ENCODE data around the gene ZFAND4.

Gene ZFAND4

GRCh38 chr10:45592926-45593325, 79.6 kb downstream of the ZFAND4 start:
- TF ChIP-seq, protein P1, sequence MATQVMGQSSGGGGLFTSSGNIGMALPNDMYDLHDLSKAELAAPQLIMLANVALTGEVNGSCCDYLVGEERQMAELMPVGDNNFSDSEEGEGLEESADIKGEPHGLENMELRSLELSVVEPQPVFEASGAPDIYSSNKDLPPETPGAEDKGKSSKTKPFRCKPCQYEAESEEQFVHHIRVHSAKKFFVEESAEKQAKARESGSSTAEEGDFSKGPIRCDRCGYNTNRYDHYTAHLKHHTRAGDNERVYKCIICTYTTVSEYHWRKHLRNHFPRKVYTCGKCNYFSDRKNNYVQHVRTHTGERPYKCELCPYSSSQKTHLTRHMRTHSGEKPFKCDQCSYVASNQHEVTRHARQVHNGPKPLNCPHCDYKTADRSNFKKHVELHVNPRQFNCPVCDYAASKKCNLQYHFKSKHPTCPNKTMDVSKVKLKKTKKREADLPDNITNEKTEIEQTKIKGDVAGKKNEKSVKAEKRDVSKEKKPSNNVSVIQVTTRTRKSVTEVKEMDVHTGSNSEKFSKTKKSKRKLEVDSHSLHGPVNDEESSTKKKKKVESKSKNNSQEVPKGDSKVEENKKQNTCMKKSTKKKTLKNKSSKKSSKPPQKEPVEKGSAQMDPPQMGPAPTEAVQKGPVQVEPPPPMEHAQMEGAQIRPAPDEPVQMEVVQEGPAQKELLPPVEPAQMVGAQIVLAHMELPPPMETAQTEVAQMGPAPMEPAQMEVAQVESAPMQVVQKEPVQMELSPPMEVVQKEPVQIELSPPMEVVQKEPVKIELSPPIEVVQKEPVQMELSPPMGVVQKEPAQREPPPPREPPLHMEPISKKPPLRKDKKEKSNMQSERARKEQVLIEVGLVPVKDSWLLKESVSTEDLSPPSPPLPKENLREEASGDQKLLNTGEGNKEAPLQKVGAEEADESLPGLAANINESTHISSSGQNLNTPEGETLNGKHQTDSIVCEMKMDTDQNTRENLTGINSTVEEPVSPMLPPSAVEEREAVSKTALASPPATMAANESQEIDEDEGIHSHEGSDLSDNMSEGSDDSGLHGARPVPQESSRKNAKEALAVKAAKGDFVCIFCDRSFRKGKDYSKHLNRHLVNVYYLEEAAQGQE (IDR thresholded peaks at IDR 0.05; ENCODE audit: low read depth): no peak
- TF ChIP-seq ZBTB7A (IDR thresholded peaks at IDR 0.05; ENCODE audit: low read depth) (no peak), YY1 (IDR thresholded peaks at IDR 0.05; ENCODE audit: low read depth) (no peak), TAF1 (IDR thresholded peaks at IDR 0.05; ENCODE audit: low read depth) (no peak)

- TF ChIP-seq EGR1 (IDR thresholded peaks at IDR 0.05) (no peak), CEBPB (IDR thresholded peaks at IDR 0.05) (no peak), NFIC (IDR thresholded peaks at IDR 0.05) (no peak), TAF1 (IDR thresholded peaks at IDR 0.05; ENCODE audit: low read depth) (no peak), ZBTB7A (IDR thresholded peaks at IDR 0.05; ENCODE audit: low read depth) (no peak), FOXM1 (IDR thresholded peaks at IDR 0.05; ENCODE audit: borderline replicate concordance, low read depth) (no peak), MAX (IDR thresholded peaks at IDR 0.05) (no peak), YY1 (IDR thresholded peaks at IDR 0.05; ENCODE audit: low read depth) (no peak), TCF12 (IDR thresholded peaks at IDR 0.05; ENCODE audit: low read depth) (no peak), EP300 (IDR thresholded peaks at IDR 0.05; ENCODE audit: borderline replicate concordance) (no peak)
- TF ChIP-seq, protein P1 (IDR thresholded peaks at IDR 0.05; ENCODE audit: low read depth): no peak
- TF ChIP-seq, protein P2, sequence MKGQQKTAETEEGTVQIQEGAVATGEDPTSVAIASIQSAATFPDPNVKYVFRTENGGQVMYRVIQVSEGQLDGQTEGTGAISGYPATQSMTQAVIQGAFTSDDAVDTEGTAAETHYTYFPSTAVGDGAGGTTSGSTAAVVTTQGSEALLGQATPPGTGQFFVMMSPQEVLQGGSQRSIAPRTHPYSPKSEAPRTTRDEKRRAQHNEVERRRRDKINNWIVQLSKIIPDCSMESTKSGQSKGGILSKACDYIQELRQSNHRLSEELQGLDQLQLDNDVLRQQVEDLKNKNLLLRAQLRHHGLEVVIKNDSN (IDR thresholded peaks at IDR 0.05): no peak
These were observed 80.1 kb downstream of the ZFAND4 start for GRCh38 chr10:45592432-45592831.

GRCh38 chr10:45591280-45591679, 81.3 kb downstream of the ZFAND4 start:
- no peak for TF ChIP-seq ZBTB7A (IDR thresholded peaks at IDR 0.05; ENCODE audit: low read depth)
- TF ChIP-seq MAX (IDR thresholded peaks at IDR 0.05): no peak
- no peak for TF ChIP-seq CREB1 (IDR thresholded peaks at IDR 0.05; ENCODE audit: low read depth)
- TF ChIP-seq, protein P2 (IDR thresholded peaks at IDR 0.05): no peak
- TF ChIP-seq TAF1 (IDR thresholded peaks at IDR 0.05; ENCODE audit: low read depth): no peak
- TF ChIP-seq TEAD4 (IDR thresholded peaks at IDR 0.05): no peak
- no peak for TF ChIP-seq YY1 (IDR thresholded peaks at IDR 0.05; ENCODE audit: low read depth)
- TF ChIP-seq EP300 (IDR thresholded peaks at IDR 0.05; ENCODE audit: borderline replicate concordance): no peak
- no peak for TF ChIP-seq NFIC (IDR thresholded peaks at IDR 0.05)
- TF ChIP-seq FOXM1 (IDR thresholded peaks at IDR 0.05; ENCODE audit: borderline replicate concordance, low read depth): no peak
- no peak for TF ChIP-seq TCF12 (IDR thresholded peaks at IDR 0.05; ENCODE audit: low read depth)
- no peak for TF ChIP-seq CEBPB (IDR thresholded peaks at IDR 0.05)
- TF ChIP-seq EGR1 (IDR thresholded peaks at IDR 0.05): no peak
- TF ChIP-seq RAD21 (IDR thresholded peaks at IDR 0.05; ENCODE audit: low read depth): no peak
- TF ChIP-seq, protein P1 (IDR thresholded peaks at IDR 0.05; ENCODE audit: low read depth): no peak

GRCh38 chr10:45589868-45590267, 82.7 kb downstream of the ZFAND4 start:
- TF ChIP-seq TCF12 (IDR thresholded peaks at IDR 0.05; ENCODE audit: low read depth): no peak
- no peak for TF ChIP-seq ZBTB7A (IDR thresholded peaks at IDR 0.05; ENCODE audit: low read depth)

DNA sequence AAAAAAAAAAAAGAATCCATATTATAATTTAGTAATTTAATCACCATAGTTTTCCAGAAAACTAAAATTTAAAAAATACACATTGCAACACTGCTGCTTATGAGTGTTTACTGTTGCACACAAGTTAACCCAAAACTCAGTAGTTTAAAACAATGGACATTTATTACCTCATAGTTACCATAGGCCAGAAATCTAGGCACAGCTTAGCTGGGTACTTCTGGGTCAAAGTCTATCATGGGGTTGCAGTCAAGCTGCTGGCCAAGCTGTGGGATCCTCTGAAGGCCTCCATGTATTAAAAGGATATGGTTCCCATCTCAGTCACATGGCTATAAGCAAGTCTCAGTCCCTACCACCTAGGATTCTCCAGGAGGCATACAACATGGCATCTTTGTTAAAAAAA, 83.6 kb downstream of the ZFAND4 start:
- TF ChIP-seq, protein P2 (IDR thresholded peaks at IDR 0.05): no peak
- TF ChIP-seq NFIC (IDR thresholded peaks at IDR 0.05): no peak
- TF ChIP-seq CEBPB (IDR thresholded peaks at IDR 0.05): no peak
- TF ChIP-seq TCF12 (IDR thresholded peaks at IDR 0.05; ENCODE audit: low read depth): no peak
- no peak for TF ChIP-seq RAD21 (IDR thresholded peaks at IDR 0.05; ENCODE audit: low read depth)
- TF ChIP-seq YY1 (IDR thresholded peaks at IDR 0.05; ENCODE audit: low read depth): no peak
- no peak for TF ChIP-seq MAX (IDR thresholded peaks at IDR 0.05)
- TF ChIP-seq FOXM1 (IDR thresholded peaks at IDR 0.05; ENCODE audit: borderline replicate concordance, low read depth): no peak
- no peak for TF ChIP-seq CREB1 (IDR thresholded peaks at IDR 0.05; ENCODE audit: low read depth)
- no peak for TF ChIP-seq TAF1 (IDR thresholded peaks at IDR 0.05; ENCODE audit: low read depth)
- TF ChIP-seq, protein P1 (IDR thresholded peaks at IDR 0.05; ENCODE audit: low read depth): no peak
- TF ChIP-seq ZBTB7A (IDR thresholded peaks at IDR 0.05; ENCODE audit: low read depth): no peak
- TF ChIP-seq TEAD4 (IDR thresholded peaks at IDR 0.05): no peak
- TF ChIP-seq EP300 (IDR thresholded peaks at IDR 0.05; ENCODE audit: borderline replicate concordance): no peak
- TF ChIP-seq EGR1 (IDR thresholded peaks at IDR 0.05): no peak

Data from Ishikawa (cell line).